CD4-positive, alpha-beta memory T cell (primary cell): ENCODE results near the gene EZH2. TPM values are rescaled to one million over a fixed set of nuclear protein-coding genes. Genes with fewer than 3 reads are reported as not detected.

Source experiments
- CTCF ChIA-PET: fragments of 350-600 bp; sonication (Branson Sonifier 250); formaldehyde crosslinking; loops from one replicate; lab custom pipeline; 2021; ENCODE audit warnings: inconsistent platforms; ENCODE audit not compliant: partially characterized antibody; lab: Charles Lee
- POLR2A ChIA-PET: fragments of 350-600 bp; sonication (Branson Sonifier 250); formaldehyde crosslinking; loops from one replicate; lab custom pipeline; 2021; ENCODE audit not compliant: partially characterized antibody; lab: Charles Lee
- DNase-seq, 5 donors: peaks; one replicate each; pipeline versions ENCODE4 v3.0.0 to v3.0.0-alpha.2; 2020 to 2022; ENCODE audit warnings: mixed read lengths in 1 of 5
- H3K27ac ChIP-seq: one replicate; pipeline ENCODE4 v1.7.0; 2013; ENCODE audit warnings: low read depth, low read length
- H3K27me3 ChIP-seq: 2 replicates; pipeline ENCODE4 v1.7.0; 2013; ENCODE audit warnings: mild to moderate bottlenecking, low read length, moderate library complexity; ENCODE audit not compliant: insufficient read depth
- H3K36me3 ChIP-seq: 2 replicates; pipeline ENCODE4 v1.7.0; 2013; ENCODE audit warnings: mild to moderate bottlenecking, low read length, moderate library complexity; ENCODE audit not compliant: insufficient read depth
- H3K4me1 ChIP-seq: 2 replicates; pipeline ENCODE4 v1.7.0; 2013; ENCODE audit warnings: mild to moderate bottlenecking, low read length, moderate library complexity; ENCODE audit not compliant: insufficient read depth
- H3K4me3 ChIP-seq, 2 donors: one replicate each; pipeline ENCODE4 v1.7.0; 2013; ENCODE audit warnings: low read length in 2 of 2, mild to moderate bottlenecking in 1 of 2
- H3K9me3 ChIP-seq, 2 donors: one replicate each; pipeline ENCODE4 v1.7.0; 2013; ENCODE audit warnings: low read length in 2 of 2, control low read depth in 1 of 2; ENCODE audit not compliant: control insufficient read depth in 1 of 2
- H3K27ac Mint-ChIP-seq, 7 donors: one replicate each; pipeline ENCODE4 v1.8.0; 2020 to 2021; ENCODE audit warnings: mixed read lengths in 7 of 7, mild to moderate bottlenecking in 6 of 7, inconsistent platforms in 3 of 7, moderate library complexity in 3 of 7
- H3K27me3 Mint-ChIP-seq, 2 donors: one replicate each; pipeline ENCODE4 v1.8.0; 2020 to 2021; ENCODE audit warnings: mixed read lengths in 2 of 2
- H3K36me3 Mint-ChIP-seq, 2 donors: one replicate each; pipeline ENCODE4 v1.8.0; 2020 to 2021; ENCODE audit warnings: mixed read lengths in 2 of 2, inconsistent platforms in 1 of 2, mild to moderate bottlenecking in 1 of 2
- H3K4me1 Mint-ChIP-seq, 4 donors: one replicate each; pipeline ENCODE4 v1.8.0; 2020 to 2021; ENCODE audit warnings: mixed read lengths in 4 of 4, mild to moderate bottlenecking in 1 of 4
- H3K4me3 Mint-ChIP-seq, 8 donors: one replicate each; pipeline ENCODE4 v1.8.0; 2020 to 2021; ENCODE audit warnings: mixed read lengths in 8 of 8, mild to moderate bottlenecking in 7 of 8, moderate library complexity in 6 of 8, inconsistent platforms in 3 of 8
- H3K9me3 Mint-ChIP-seq, 8 donors: one replicate each; pipeline ENCODE4 v1.8.0; 2020 to 2021; ENCODE audit warnings: mixed read lengths in 8 of 8, mild to moderate bottlenecking in 5 of 8, inconsistent platforms in 3 of 8, moderate library complexity in 1 of 8
- intact Hi-C: fragments of 100-400 bp; cut with micrococcal nuclease; formaldehyde crosslinking; loops from one replicate; pipeline ENCODE4 v1.15.1; 2023
- polyA plus RNA-seq, 2 donors: library from polyadenylated mRNA; unstranded; fragments of 300-500 nt; fragmentation: Illumina TruSeq; gene quantifications; one replicate each; pipeline ENCODE4 v1.2.3, GENCODE V29; 2021
- total RNA-seq, 2 experiments: library from RNA; stranded (reverse); gene quantifications; one replicate each; pipeline ENCODE4 v1.2.3, GENCODE V29; 2021

The EZH2 gene
- total and polyA plus RNA-seq, 4 experiments from 2014 or later, result 4.3 to 11.3 (median 7.5) TPM

GRCh38 chr7:148903504-148903903 lies 19.4 kb upstream of the EZH2 start:
- POLR2A ChIA-PET, result interaction anchor here (0.5 to 2.3 kb wide), 2 partner anchors 9 to 59 kb away, joined by 3 to 5 read pairs; no protein-coding TSS in a partner anchor

GRCh38 chr7:148901178-148901577 lies 17.1 kb upstream of the EZH2 start:
- Mint-ChIP-seq H3K27me3 (peaks cover 0 to 2% of the 10 kb centered on the region in 2 donors), H3K4me1 (no peaks in the 10 kb centered on the region), H3K4me3 (no peak overlapping the region), H3K27ac (peak overlapping the region in 1 of 7 donors; percentile 29), H3K36me3 (no peaks in the 10 kb centered on the region), H3K9me3 (no peaks in the 10 kb centered on the region)
- intact Hi-C loops, result no loop called here
- POLR2A ChIA-PET, result no interaction called here
- no peaks in the 10 kb centered on the region for H3K27me3 ChIP-seq
- no peak overlapping the region for H3K27ac ChIP-seq
- CTCF ChIA-PET, result no interaction called here
- no peak overlapping the region for H3K4me3 ChIP-seq
- H3K36me3 ChIP-seq, result no peaks in the 10 kb centered on the region
- no peak for DNase-seq
- no peaks in the 10 kb centered on the region for H3K4me1 ChIP-seq
- no peaks in the 10 kb centered on the region for H3K9me3 ChIP-seq

More at GRCh38 chr7:148903504-148903903, 19.4 kb upstream of the EZH2 start:
- DNase-seq, result no peak
- H3K4me1 ChIP-seq, result no peaks in the 10 kb centered on the region
- H3K27me3 ChIP-seq, result no peaks in the 10 kb centered on the region
- CTCF ChIA-PET, result interaction anchor here (1.0 kb wide), 1 partner anchor 52 kb away, joined by 3 read pairs; no protein-coding TSS in a partner anchor
- Mint-ChIP-seq H3K9me3 (no peaks in the 10 kb centered on the region), H3K4me3 (no peak overlapping the region), H3K27ac (no peak overlapping the region), H3K4me1 (no peaks in the 10 kb centered on the region), H3K36me3 (no peaks in the 10 kb centered on the region), H3K27me3 (peaks cover 0 to 2% of the 10 kb centered on the region in 2 donors)
- no peaks in the 10 kb centered on the region for H3K9me3 ChIP-seq
- H3K4me3 ChIP-seq, result no peak overlapping the region
- no peaks in the 10 kb centered on the region for H3K36me3 ChIP-seq
- intact Hi-C loops, result no loop called here
- no peak overlapping the region for H3K27ac ChIP-seq

- Histone ChIP-seq H3K9me3 (no peaks in the 10 kb centered on the region), H3K27me3 (no peaks in the 10 kb centered on the region), H3K4me1 (no peaks in the 10 kb centered on the region), H3K27ac (no peak overlapping the region), H3K36me3 (no peaks in the 10 kb centered on the region), H3K4me3 (no peak overlapping the region)
- Mint-ChIP-seq H3K9me3 (no peaks in the 10 kb centered on the region), H3K36me3 (no peaks in the 10 kb centered on the region), H3K4me1 (no peaks in the 10 kb centered on the region), H3K27me3 (peaks cover 0 to 2% of the 10 kb centered on the region in 2 donors), H3K4me3 (no peak overlapping the region), H3K27ac (peak overlapping the region in 1 of 7 donors; percentile 15)
- ChIA-PET POLR2A (no interaction called here), CTCF (interaction anchor here (0.8 kb wide), 1 partner anchor 64 kb away, joined by 3 read pairs; no protein-coding TSS in a partner anchor)
- no peak for DNase-seq
- intact Hi-C loops, result no loop called here
Measured at GRCh38 chr7:148898845-148899484, 14.9 kb upstream of the EZH2 start.

- no peaks in the 10 kb centered on the region for H3K4me1 ChIP-seq
- H3K4me3 ChIP-seq, result no peak overlapping the region
- H3K4me3 Mint-ChIP-seq, result no peak overlapping the region
- POLR2A ChIA-PET, result no interaction called here
- H3K27ac ChIP-seq, result no peak overlapping the region
- no peaks in the 10 kb centered on the region for H3K9me3 ChIP-seq
- H3K36me3 ChIP-seq, result no peaks in the 10 kb centered on the region
- H3K36me3 Mint-ChIP-seq, result no peaks in the 10 kb centered on the region
- intact Hi-C loops, result no loop called here
- CTCF ChIA-PET, result no interaction called here
- no peak for DNase-seq
- H3K27me3 Mint-ChIP-seq, result peaks cover 0 to 2% of the 10 kb centered on the region in 2 donors
- H3K9me3 Mint-ChIP-seq, result no peaks in the 10 kb centered on the region
- H3K27ac Mint-ChIP-seq, result no peak overlapping the region
- H3K4me1 Mint-ChIP-seq, result peaks cover 0 to 6% (median 1%) of the 10 kb centered on the region in 4 donors
- H3K27me3 ChIP-seq, result no peaks in the 10 kb centered on the region
Measured at GRCh38 chr7:148894591-148894990, 10.5 kb upstream of the EZH2 start.

DNA sequence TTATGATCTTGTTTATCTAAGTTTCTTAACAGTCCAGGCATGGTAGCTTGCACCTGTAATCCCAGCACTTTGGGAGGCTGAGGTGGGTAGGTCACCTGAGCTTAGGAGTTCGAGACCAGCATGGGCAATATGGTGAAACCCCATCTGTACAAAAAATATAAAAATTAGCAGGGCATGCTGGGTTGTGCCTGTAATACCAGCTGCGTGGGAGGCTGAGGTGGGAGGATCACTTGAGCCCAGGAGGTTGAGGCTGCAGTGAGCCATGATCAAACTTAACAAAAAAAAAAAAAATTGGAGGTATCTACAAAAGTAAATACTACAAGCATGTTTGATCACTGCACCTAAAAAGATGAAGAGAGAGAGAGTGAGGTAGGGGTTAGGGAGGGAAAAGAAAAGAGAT lies 9.0 kb upstream of the EZH2 start:
- Histone ChIP-seq H3K4me3 (no peak overlapping the region), H3K36me3 (no peaks in the 10 kb centered on the region), H3K27ac (no peak overlapping the region), H3K4me1 (no peaks in the 10 kb centered on the region), H3K9me3 (no peaks in the 10 kb centered on the region), H3K27me3 (no peaks in the 10 kb centered on the region)
- CTCF ChIA-PET, result interaction anchor here (1.2 kb wide), 2 partner anchors 11 to 21 kb away, joined by 3 read pairs; no protein-coding TSS in a partner anchor
- H3K27me3 Mint-ChIP-seq, result no peaks in the 10 kb centered on the region
- peaks cover 0 to 7% (median 5%) of the 10 kb centered on the region in 4 donors for H3K4me1 Mint-ChIP-seq
- no peaks in the 10 kb centered on the region for H3K9me3 Mint-ChIP-seq
- DNase-seq, result no peak
- no peak overlapping the region for H3K27ac Mint-ChIP-seq
- POLR2A ChIA-PET, result no interaction called here
- no peaks in the 10 kb centered on the region for H3K36me3 Mint-ChIP-seq
- H3K4me3 Mint-ChIP-seq, result no peak overlapping the region
- intact Hi-C loops, result no loop called here

DNA sequence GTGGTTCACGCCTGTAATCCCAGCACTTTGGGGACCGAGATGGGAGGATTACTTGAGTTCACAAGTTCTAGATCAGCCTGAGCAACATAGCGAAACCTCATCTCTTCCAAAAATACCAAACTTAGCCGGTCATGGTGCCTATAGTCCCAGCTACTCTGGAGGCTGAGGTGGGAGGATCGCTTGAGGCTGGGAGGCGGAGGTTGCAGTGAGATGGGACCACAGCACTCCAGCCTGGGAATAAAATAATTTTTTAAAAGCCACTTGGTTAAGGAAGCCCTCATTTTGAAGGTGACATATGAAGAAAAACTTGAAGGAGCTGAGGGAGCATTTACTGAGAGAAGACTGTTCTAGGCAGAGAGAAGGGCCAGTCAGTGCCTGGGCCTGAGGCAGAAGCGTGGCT lies 4.2 kb upstream of the EZH2 start:
- no peaks in the 10 kb centered on the region for H3K36me3 ChIP-seq
- ChIA-PET POLR2A (interaction anchor here (1.0 kb wide), 1 partner anchor 26 kb away, joined by 3 read pairs; no protein-coding TSS in a partner anchor), CTCF (interaction anchor here (0.9 to 1.1 kb wide), 2 partner anchors 33 to 53 kb away, joined by 3 read pairs; no protein-coding TSS in a partner anchor)
- H3K9me3 ChIP-seq, result no peaks in the 10 kb centered on the region
- Mint-ChIP-seq H3K27ac (peak overlapping the region in 1 of 7 donors; percentile 52), H3K36me3 (peaks cover 0 to 3% of the 10 kb centered on the region in 2 donors), H3K4me1 (peaks cover 2 to 21% (median 11%) of the 10 kb centered on the region in 4 donors), H3K9me3 (no peaks in the 10 kb centered on the region), H3K4me3 (no peak overlapping the region), H3K27me3 (no peaks in the 10 kb centered on the region)
- H3K27me3 ChIP-seq, result no peaks in the 10 kb centered on the region
- H3K4me3 ChIP-seq, result no peak overlapping the region
- intact Hi-C loops, result no loop called here
- H3K27ac ChIP-seq, result no peak overlapping the region
- DNase-seq, result no peak
- peaks cover 9% of the 10 kb centered on the region for H3K4me1 ChIP-seq

DNA sequence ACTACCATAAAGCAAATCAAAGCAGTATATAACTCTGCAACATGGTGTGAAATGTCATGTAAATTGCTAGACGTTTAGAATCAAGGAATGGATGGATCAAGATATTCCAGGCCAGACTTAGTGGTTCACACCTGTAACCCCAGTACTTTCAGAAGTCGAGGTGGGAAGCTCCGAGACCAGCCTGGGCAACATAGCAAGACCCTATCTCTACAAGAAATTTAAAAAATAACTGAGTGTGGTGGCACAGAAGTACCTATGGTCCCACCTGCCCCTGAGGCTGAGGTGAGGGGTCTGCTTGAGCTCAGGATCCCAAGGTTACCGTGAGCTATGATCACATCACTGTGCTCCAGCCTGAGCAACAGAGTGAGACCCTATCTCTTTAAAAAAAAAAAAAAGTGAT lies 2.8 kb upstream of the EZH2 start:
- peak overlapping the region in 1 of 7 donors; percentile 92 for H3K27ac Mint-ChIP-seq
- peaks cover 0 to 8% of the 10 kb centered on the region in 2 donors for H3K36me3 Mint-ChIP-seq
- H3K9me3 Mint-ChIP-seq, result no peaks in the 10 kb centered on the region
- H3K4me3 Mint-ChIP-seq, result peak overlapping the region in 2 of 8 donors; percentile 25 to 76
- Histone ChIP-seq H3K4me3 (no peak overlapping the region), H3K9me3 (no peaks in the 10 kb centered on the region), H3K27me3 (no peaks in the 10 kb centered on the region), H3K36me3 (no peaks in the 10 kb centered on the region), H3K4me1 (peaks cover 18% of the 10 kb centered on the region), H3K27ac (no peak overlapping the region)
- no peaks in the 10 kb centered on the region for H3K27me3 Mint-ChIP-seq
- CTCF ChIA-PET, result interaction anchor here (1.1 to 2.8 kb wide), 2 partner anchors 54 to 77 kb away, joined by 5 to 14 read pairs; no protein-coding TSS in a partner anchor
- DNase-seq, result no peak
- POLR2A ChIA-PET, result interaction anchor here (0.7 to 4.5 kb wide), 4 partner anchors 25 to 54 kb away, joined by 3 to 38 read pairs (median 5); no protein-coding TSS in a partner anchor
- H3K4me1 Mint-ChIP-seq, result peaks cover 9 to 26% (median 16%) of the 10 kb centered on the region in 4 donors
- intact Hi-C loops, result no loop called here
